Measurements from ENCODE around the gene GGTLC1.
"Not testable (repeated sequence)": the region's sequence is repeated elsewhere in the genome, so short reads cannot be mapped to it uniquely, and the experiment has no call there.

GRCh38 chr20:23981014-23981413 lies 7.6 kb downstream of the GGTLC1 start:
- not testable (repeated sequence) for TF ChIP-seq POLR2AphosphoS5 (IDR thresholded peaks at IDR 0.05; ENCODE audit: low read depth, low read length); CTCF (IDR thresholded peaks at IDR 0.05 in 2 of 3, conservative IDR thresholded peaks at IDR 0.05 in 1 of 3; ENCODE audit: borderline replicate concordance in 1 of 3, insufficient read depth in 1 of 3, low read depth in 2 of 3, low read length in 2 of 3); POLR2A (IDR thresholded peaks at IDR 0.05; ENCODE audit: borderline replicate concordance, extremely low read depth, insufficient read depth, insufficient read length); MAX (IDR thresholded peaks at IDR 0.05); YY1 (IDR thresholded peaks at IDR 0.05; ENCODE audit: extremely low read depth, insufficient replicate concordance, low read depth, low read length); EZH2 (IDR thresholded peaks at IDR 0.05); CBX3 (IDR thresholded peaks at IDR 0.05; ENCODE audit: low read depth); SIN3A (IDR thresholded peaks at IDR 0.05; ENCODE audit: low read depth); ELF1 (IDR thresholded peaks at IDR 0.05; ENCODE audit: borderline replicate concordance, low read depth)
